OCI-LY3 (cell line): ENCODE results near the gene PCDHGB3.
"Not testable (repeated sequence)": the region's sequence is repeated elsewhere in the genome, so short reads cannot be mapped to it uniquely, and the experiment has no call there.

ENCODE experiments used
- H2AFZ ChIP-seq: fragments of 200-600, 300-600 bp; shearing (Covaris generic); 2 replicates; pipeline ENCODE4 v1.6.0; 2014; ENCODE audit warnings: antibody characterized with exemption, low read depth, low read length
- H3K27ac ChIP-seq: fragments of 200-600, 300-600 bp; sonication (generic); 2 replicates; pipeline ENCODE4 v1.5.1; 2014; ENCODE audit warnings: mild to moderate bottlenecking, low read length, moderate library complexity, mixed read lengths
- H3K27me3 ChIP-seq: fragments of 200-600, 300-600 bp; sonication (generic); 2 replicates; pipeline ENCODE4 v1.6.1; 2014; ENCODE audit warnings: low read depth, low read length, mixed read lengths
- H3K36me3 ChIP-seq: fragments of 200-600, 300-600 bp; sonication (generic); replicated peaks from 2 replicates; pipeline ENCODE3; 2014; ENCODE audit warnings: low read depth, low read length, mixed read lengths
- H3K4me1 ChIP-seq: fragments of 300-600, 200-600 bp; sonication (generic); 2 replicates; pipeline ENCODE4 v1.6.1; 2014; ENCODE audit warnings: low read length, mixed read lengths
- H3K4me2 ChIP-seq: fragments of 200-600, 300-600 bp; sonication (generic); 2 replicates; pipeline ENCODE4 v1.6.1; 2014; ENCODE audit warnings: low read length, mixed read lengths
- H3K4me3 ChIP-seq: fragments of 300-600, 200-600 bp; sonication (generic); 2 replicates; pipeline ENCODE4 v1.5.1; 2014; ENCODE audit warnings: antibody characterized with exemption, mild to moderate bottlenecking, low read length, moderate library complexity
- H3K79me2 ChIP-seq: fragments of 300-600, 200-600 bp; shearing (Covaris generic); 2 replicates; pipeline ENCODE4 v1.6.1; 2014; ENCODE audit warnings: mild to moderate bottlenecking, low read length, mixed read lengths
- H3K9ac ChIP-seq: fragments of 300-600, 200-600 bp; shearing (Covaris generic); 2 replicates; pipeline ENCODE4 v1.6.0; 2014; ENCODE audit warnings: mild to moderate bottlenecking, low read length, moderate library complexity
- H3K9me3 ChIP-seq: fragments of 200-600, 300-600 bp; shearing (Covaris generic); 2 replicates; pipeline ENCODE4 v1.6.1; 2014; ENCODE audit warnings: low read length, mixed read lengths; ENCODE audit not compliant: insufficient read depth
- H4K20me1 ChIP-seq: fragments of 200-600, 300-600 bp; sonication (generic); 2 replicates; pipeline ENCODE4 v1.6.1; 2016; ENCODE audit warnings: low read length, mixed read lengths; ENCODE audit not compliant: insufficient read depth
- EZH2phosphoT487 ChIP-seq: fragments of 200-600 bp; shearing (Covaris generic); IDR thresholded peaks from 2 replicates; pipeline ENCODE4 v1.6.1; 2018; ENCODE audit warnings: antibody characterized with exemption, mixed run types, low read depth
- TF ChIP-seq, protein P1 (sequence below): fragments of 200-600, 300-600 bp; sonication (generic); IDR thresholded peaks from 2 replicates; pipeline ENCODE4 v1.5.1; 2014; ENCODE audit warnings: antibody characterized with exemption, low read length, low read depth

The PCDHGB3 gene

DNA sequence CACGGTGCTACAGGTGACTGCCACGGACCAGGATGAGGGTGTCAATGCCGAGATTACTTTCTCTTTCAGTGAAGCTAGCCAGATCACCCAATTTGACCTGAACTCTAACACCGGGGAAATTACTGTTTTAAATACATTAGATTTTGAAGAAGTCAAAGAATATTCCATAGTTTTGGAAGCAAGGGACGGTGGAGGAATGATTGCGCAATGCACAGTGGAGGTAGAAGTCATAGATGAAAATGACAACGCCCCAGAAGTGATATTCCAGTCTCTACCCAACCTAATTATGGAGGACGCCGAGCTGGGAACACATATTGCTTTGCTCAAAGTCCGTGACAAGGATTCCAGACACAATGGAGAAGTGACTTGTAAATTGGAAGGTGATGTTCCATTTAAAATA, 18.6 kb downstream of the PCDHGB3 start:
- no peak for TF ChIP-seq EZH2phosphoT487
- TF ChIP-seq, protein P1, sequence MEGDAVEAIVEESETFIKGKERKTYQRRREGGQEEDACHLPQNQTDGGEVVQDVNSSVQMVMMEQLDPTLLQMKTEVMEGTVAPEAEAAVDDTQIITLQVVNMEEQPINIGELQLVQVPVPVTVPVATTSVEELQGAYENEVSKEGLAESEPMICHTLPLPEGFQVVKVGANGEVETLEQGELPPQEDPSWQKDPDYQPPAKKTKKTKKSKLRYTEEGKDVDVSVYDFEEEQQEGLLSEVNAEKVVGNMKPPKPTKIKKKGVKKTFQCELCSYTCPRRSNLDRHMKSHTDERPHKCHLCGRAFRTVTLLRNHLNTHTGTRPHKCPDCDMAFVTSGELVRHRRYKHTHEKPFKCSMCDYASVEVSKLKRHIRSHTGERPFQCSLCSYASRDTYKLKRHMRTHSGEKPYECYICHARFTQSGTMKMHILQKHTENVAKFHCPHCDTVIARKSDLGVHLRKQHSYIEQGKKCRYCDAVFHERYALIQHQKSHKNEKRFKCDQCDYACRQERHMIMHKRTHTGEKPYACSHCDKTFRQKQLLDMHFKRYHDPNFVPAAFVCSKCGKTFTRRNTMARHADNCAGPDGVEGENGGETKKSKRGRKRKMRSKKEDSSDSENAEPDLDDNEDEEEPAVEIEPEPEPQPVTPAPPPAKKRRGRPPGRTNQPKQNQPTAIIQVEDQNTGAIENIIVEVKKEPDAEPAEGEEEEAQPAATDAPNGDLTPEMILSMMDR: no peak
- no peak overlapping the region for H2AFZ ChIP-seq
- H3K79me2 ChIP-seq: no peaks in the 10 kb centered on the region
- H3K36me3 ChIP-seq: no peaks in the 10 kb centered on the region
- no peak overlapping the region for H3K27ac ChIP-seq
- H3K27me3 ChIP-seq: no peaks in the 10 kb centered on the region
- H4K20me1 ChIP-seq: no peaks in the 10 kb centered on the region
- no peaks in the 10 kb centered on the region for H3K4me1 ChIP-seq
- no peak overlapping the region for H3K9ac ChIP-seq
- H3K4me3 ChIP-seq: no peak overlapping the region
- H3K9me3 ChIP-seq: no peaks in the 10 kb centered on the region
- H3K4me2 ChIP-seq: no peak overlapping the region

GRCh38 chr5:141389153-141390042, 19.4 kb downstream of the PCDHGB3 start:
- no peak overlapping the region for H2AFZ ChIP-seq
- H3K27ac ChIP-seq: no peak overlapping the region
- H3K27me3 ChIP-seq: no peaks in the 10 kb centered on the region
- no peaks in the 10 kb centered on the region for H3K36me3 ChIP-seq
- H4K20me1 ChIP-seq: no peaks in the 10 kb centered on the region
- H3K4me2 ChIP-seq: no peak overlapping the region
- H3K4me1 ChIP-seq: no peaks in the 10 kb centered on the region
- no peak overlapping the region for H3K4me3 ChIP-seq
- TF ChIP-seq EZH2phosphoT487: no peak
- TF ChIP-seq, protein P1: no peak
- no peaks in the 10 kb centered on the region for H3K9me3 ChIP-seq
- H3K79me2 ChIP-seq: no peaks in the 10 kb centered on the region
- H3K9ac ChIP-seq: no peak overlapping the region

DNA sequence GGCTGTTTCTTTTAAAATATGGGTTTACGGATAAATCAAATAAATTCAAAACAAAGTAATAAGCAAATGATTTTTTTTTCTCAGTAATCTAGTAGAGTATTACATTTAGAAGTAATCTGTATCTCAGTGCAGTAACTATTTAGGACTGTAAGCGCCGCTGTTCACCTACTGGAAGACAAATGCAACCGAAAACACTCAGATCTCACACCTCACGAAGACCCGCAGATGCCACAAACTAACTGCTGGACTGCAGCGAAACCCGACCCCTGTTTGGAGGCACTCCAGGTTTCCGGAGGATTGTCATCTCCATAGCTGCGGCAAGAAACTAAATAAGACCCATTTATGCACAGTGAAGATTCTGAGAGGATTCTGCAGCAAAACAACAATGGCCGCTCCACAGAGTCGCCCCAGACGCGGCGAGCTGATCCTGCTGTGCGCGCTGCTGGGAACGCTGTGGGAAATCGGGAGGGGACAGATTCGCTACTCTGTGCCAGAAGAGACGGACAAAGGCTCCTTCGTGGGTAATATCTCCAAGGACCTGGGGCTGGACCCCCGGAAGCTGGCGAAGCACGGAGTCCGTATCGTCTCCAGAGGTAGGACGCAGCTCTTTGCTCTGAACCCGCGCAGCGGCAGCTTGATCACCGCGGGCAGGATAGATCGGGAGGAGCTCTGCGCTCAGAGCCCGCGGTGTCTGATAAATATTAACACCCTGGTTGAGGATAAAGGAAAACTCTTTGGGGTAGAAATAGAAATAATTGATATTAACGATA, 22.6 kb downstream of the PCDHGB3 start, which contains the start of gene PCDHGA8:
PCDHGA8 (plus strand) TSS at position 205 of the 770 bp plus-strand sequence; CDS start at position 386, 181 bp downstream.
- Histone ChIP-seq H3K27me3 (no peaks in the 10 kb centered on the region), H3K79me2 (no peaks in the 10 kb centered on the region), H3K4me1 (no peaks in the 10 kb centered on the region), H2AFZ (no peak within 1 kb of the TSS), H3K4me3 (no peak within 1 kb of the TSS), H3K27ac (no peak within 1 kb of the TSS), H3K36me3 (no peaks in the 10 kb centered on the region), H3K4me2 (no peak within 1 kb of the TSS), H3K9ac (no peak within 1 kb of the TSS), H3K9me3 (no peaks in the 10 kb centered on the region), H4K20me1 (no peaks in the 10 kb centered on the region)
- TF ChIP-seq EZH2phosphoT487: no peak
- TF ChIP-seq, protein P1: no peak

- H3K27me3 ChIP-seq: no peaks in the 10 kb centered on the region
- H3K79me2 ChIP-seq: no peaks in the 10 kb centered on the region
- no peak for TF ChIP-seq EZH2phosphoT487
- TF ChIP-seq, protein P1: no peak
- H3K9me3 ChIP-seq: no peaks in the 10 kb centered on the region
- no peak overlapping the region for H3K4me2 ChIP-seq
- no peaks in the 10 kb centered on the region for H3K4me1 ChIP-seq
- no peak overlapping the region for H3K4me3 ChIP-seq
- no peaks in the 10 kb centered on the region for H4K20me1 ChIP-seq
- H3K27ac ChIP-seq: no peak overlapping the region
- H3K9ac ChIP-seq: no peak overlapping the region
- no peak overlapping the region for H2AFZ ChIP-seq
- H3K36me3 ChIP-seq: no peaks in the 10 kb centered on the region
Observed at GRCh38 chr5:141393267-141393666, 23.2 kb downstream of the PCDHGB3 start.

- H2AFZ ChIP-seq, H3K79me2 ChIP-seq, H3K27me3 ChIP-seq, H3K4me3 ChIP-seq, H3K36me3 ChIP-seq, H3K27ac ChIP-seq, H3K9me3 ChIP-seq, H4K20me1 ChIP-seq, H3K4me1 ChIP-seq, H3K4me2 ChIP-seq, H3K9ac ChIP-seq: not testable (repeated sequence)
Observed at GRCh38 chr5:141394401-141395187, 24.6 kb downstream of the PCDHGB3 start.
